Activated T-cell treated with anti-CD3 and anti-CD28 coated beads, Interleukin-2, amount 50 U/mL, for 72 hours (primary cell): ENCODE data around the gene TMEM116. TPM values are rescaled to one million over a fixed set of nuclear protein-coding genes. Genes with fewer than 3 reads are reported as not detected.
A peak's percentile ranks its signal among the peaks of the same experiment; 100 is the strongest.
"Not testable (repeated sequence)": the region's sequence is repeated elsewhere in the genome, so short reads cannot be mapped to it uniquely, and the experiment has no call there.

Source experiments
- ATAC-seq, 2 donors: fragments of 150-1000 bp; cut with Tn5 transposase; replicated peaks in 1 of 2; 2 replicates each; pipeline ENCODE4 v1.10.0; 2021; ENCODE audit warnings: moderate library complexity in 2 of 2, mild to moderate bottlenecking in 1 of 2
- DNase-seq, 2 donors: peaks; one replicate each; pipeline ENCODE4 v3.0.0; 2021 to 2022; ENCODE audit warnings: mixed read lengths in 1 of 2
- H3K27ac Mint-ChIP-seq: one replicate; pipeline ENCODE4 v1.8.0; 2022; ENCODE audit warnings: mild to moderate bottlenecking, moderate library complexity, mixed read lengths
- H3K27me3 Mint-ChIP-seq: one replicate; pipeline ENCODE4 v1.8.0; 2022; ENCODE audit warnings: low read depth, mixed read lengths
- H3K36me3 Mint-ChIP-seq, 2 donors: one replicate each; pipeline ENCODE4 v1.8.0; 2022; ENCODE audit warnings: mixed read lengths in 2 of 2, mild to moderate bottlenecking in 1 of 2; ENCODE audit not compliant: insufficient read depth in 2 of 2
- H3K4me1 Mint-ChIP-seq: one replicate; pipeline ENCODE4 v1.8.0; 2022; ENCODE audit warnings: low read depth, mixed read lengths
- H3K4me3 Mint-ChIP-seq, 2 donors: one replicate each; pipeline ENCODE4 v1.8.0; 2022; ENCODE audit warnings: mild to moderate bottlenecking in 2 of 2, mixed read lengths in 2 of 2, moderate library complexity in 2 of 2
- H3K9me3 Mint-ChIP-seq, 2 donors: one replicate each; pipeline ENCODE4 v1.8.0; 2022; ENCODE audit warnings: mixed read lengths in 2 of 2
- total RNA-seq, 2 donors: library from RNA; stranded (reverse); gene quantifications; one replicate each; pipeline ENCODE4 v1.2.3, GENCODE V29; 2022

TMEM116 gene
- total RNA-seq, 2 donors from 2014 or later: 19.4 to 21.0 TPM

- ATAC-seq (peak in 1 of 2 donors; percentile 28), DNase-seq (no peak)
- Mint-ChIP-seq H3K4me1 (peaks cover 57% of the 10 kb centered on the region), H3K27ac (peak overlapping the region; percentile 8), H3K9me3 (peaks cover 2 to 3% of the 10 kb centered on the region in 2 donors), H3K4me3 (no peak overlapping the region), H3K27me3 (no peaks in the 10 kb centered on the region), H3K36me3 (peaks cover 6 to 29% of the 10 kb centered on the region in 2 donors)
Observed at GRCh38 chr12:112020947-112021457, 8.0 kb upstream of the TMEM116 start.

- no peak for DNase-seq
- H3K27ac Mint-ChIP-seq: peak overlapping the region; percentile 85
- H3K27me3 Mint-ChIP-seq: no peaks in the 10 kb centered on the region
- H3K9me3 Mint-ChIP-seq: peaks cover 3 to 4% of the 10 kb centered on the region in 2 donors
- no peak for ATAC-seq
- peaks cover 66% of the 10 kb centered on the region for H3K4me1 Mint-ChIP-seq
- peaks cover 12 to 30% of the 10 kb centered on the region in 2 donors for H3K36me3 Mint-ChIP-seq
- no peak overlapping the region for H3K4me3 Mint-ChIP-seq
Observed at GRCh38 chr12:112018571-112019237, 5.7 kb upstream of the TMEM116 start.

- Mint-ChIP-seq H3K27me3 (no peaks in the 10 kb centered on the region), H3K4me1 (peaks cover 56% of the 10 kb centered on the region), H3K36me3 (peaks cover 12 to 27% of the 10 kb centered on the region in 2 donors), H3K27ac (peak overlapping the region; percentile 74), H3K9me3 (peaks cover 3 to 4% of the 10 kb centered on the region in 2 donors), H3K4me3 (no peak overlapping the region)
- DNase-seq (no peak), ATAC-seq (no peak)
Observed at GRCh38 chr12:112017041-112017440, 4.1 kb upstream of the TMEM116 start.

GRCh38 chr12:112015938-112016337 is 3.0 kb upstream of the TMEM116 start:
- Mint-ChIP-seq H3K36me3 (peaks cover 13 to 29% of the 10 kb centered on the region in 2 donors), H3K27ac (peak overlapping the region; percentile 74), H3K4me1 (peaks cover 64% of the 10 kb centered on the region), H3K27me3 (no peaks in the 10 kb centered on the region), H3K9me3 (peaks cover 3 to 4% of the 10 kb centered on the region in 2 donors), H3K4me3 (peak overlapping the region; percentile 66 to 81)
- no peak for DNase-seq
- no peak for ATAC-seq

DNA sequence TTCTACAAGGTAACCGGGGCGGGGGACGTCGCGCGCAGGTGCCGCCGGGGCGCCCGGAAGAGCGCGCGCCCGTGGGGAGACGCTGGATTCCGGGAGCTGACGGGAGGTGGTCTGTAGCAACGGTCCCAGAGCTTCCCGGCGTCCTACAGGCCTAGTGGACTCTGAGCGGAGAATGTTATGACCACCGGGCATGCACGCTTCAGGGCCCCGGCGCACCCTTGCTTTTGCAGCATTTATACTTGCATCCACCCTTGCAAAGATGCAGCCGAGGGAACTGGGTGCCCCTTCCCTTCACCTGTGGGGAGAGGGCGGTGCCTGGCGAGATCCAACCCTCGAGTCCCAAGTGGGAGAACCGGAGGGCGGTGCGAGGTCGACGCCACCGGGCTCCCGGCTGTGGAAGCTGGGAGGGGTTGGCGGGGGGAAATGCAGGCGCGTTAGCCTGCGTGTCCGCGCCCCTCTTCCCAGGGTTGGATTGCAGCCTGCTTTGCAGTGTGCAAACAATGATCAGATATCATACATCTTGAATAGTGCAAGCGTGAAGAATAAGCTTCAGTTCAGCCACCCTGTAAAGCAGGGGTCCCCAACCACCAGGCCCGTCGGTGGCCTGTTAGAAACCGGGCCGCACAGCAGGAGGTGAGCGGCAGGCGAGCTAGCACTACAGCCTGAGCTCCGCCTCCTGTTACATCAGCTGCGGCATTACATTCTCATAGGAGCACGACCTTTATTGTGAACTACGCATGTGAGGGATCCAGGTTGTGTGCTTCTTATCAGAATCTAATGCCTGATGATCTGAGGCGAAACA is 837 bp upstream of the TMEM116 start:
- H3K27me3 Mint-ChIP-seq: no peaks in the 10 kb centered on the region
- peak overlapping the region; percentile 76 for H3K27ac Mint-ChIP-seq
- H3K9me3 Mint-ChIP-seq: peaks cover 3 to 4% of the 10 kb centered on the region in 2 donors
- peaks cover 68% of the 10 kb centered on the region for H3K4me1 Mint-ChIP-seq
- peak overlapping the region; percentile 77 to 81 for H3K4me3 Mint-ChIP-seq
- DNase-seq: peak; percentile 77 to 82
- ATAC-seq: peak; percentile 63 to 65
- peaks cover 13 to 29% of the 10 kb centered on the region in 2 donors for H3K36me3 Mint-ChIP-seq

DNA sequence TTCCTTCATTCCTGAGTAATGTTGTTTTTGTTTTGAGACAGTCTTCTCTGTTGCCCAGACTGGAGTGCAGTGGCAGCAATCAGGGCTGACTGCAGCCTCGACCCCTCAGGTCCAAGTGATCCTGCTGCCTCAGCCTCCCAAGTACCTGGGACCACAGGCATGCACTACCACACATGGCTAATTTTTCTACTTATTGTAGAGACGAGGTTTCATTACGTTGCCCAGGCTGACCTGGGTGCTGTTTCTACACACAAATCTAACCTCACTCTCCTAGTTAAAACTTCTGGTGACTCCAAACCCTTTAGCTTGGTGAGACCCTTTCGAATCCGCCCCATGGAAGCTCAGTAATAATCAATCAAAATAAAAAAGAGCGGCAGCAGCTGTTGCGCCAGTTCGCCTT is 1.3 kb downstream of the TMEM116 start:
- Mint-ChIP-seq H3K4me1 (peaks cover 52% of the 10 kb centered on the region), H3K9me3 (peaks cover 3 to 4% of the 10 kb centered on the region in 2 donors), H3K27me3 (no peaks in the 10 kb centered on the region), H3K36me3 (peaks cover 13 to 25% of the 10 kb centered on the region in 2 donors), H3K4me3 (peak overlapping the region; percentile 81 to 98), H3K27ac (peak overlapping the region; percentile 95)
- ATAC-seq (no peak), DNase-seq (no peak)

- Mint-ChIP-seq H3K9me3 (no peaks in the 10 kb centered on the region), H3K4me3 (peak overlapping the region; percentile 81 to 98), H3K4me1 (peaks cover 52% of the 10 kb centered on the region), H3K36me3 (peaks cover 7 to 15% of the 10 kb centered on the region in 2 donors), H3K27ac (peak overlapping the region; percentile 95), H3K27me3 (no peaks in the 10 kb centered on the region)
- DNase-seq (no peak), ATAC-seq (no peak)
Observed at GRCh38 chr12:112010415-112011344, 2.3 kb downstream of the TMEM116 start.

GRCh38 chr12:112009596-112009995 is 3.4 kb downstream of the TMEM116 start:
- H3K27me3 Mint-ChIP-seq, DNase-seq, H3K27ac Mint-ChIP-seq, H3K9me3 Mint-ChIP-seq, ATAC-seq, H3K4me3 Mint-ChIP-seq: not testable (repeated sequence)
- Mint-ChIP-seq H3K4me1 (peaks cover 47% of the 10 kb centered on the region), H3K36me3 (peaks cover 4 to 12% of the 10 kb centered on the region in 2 donors)

DNA sequence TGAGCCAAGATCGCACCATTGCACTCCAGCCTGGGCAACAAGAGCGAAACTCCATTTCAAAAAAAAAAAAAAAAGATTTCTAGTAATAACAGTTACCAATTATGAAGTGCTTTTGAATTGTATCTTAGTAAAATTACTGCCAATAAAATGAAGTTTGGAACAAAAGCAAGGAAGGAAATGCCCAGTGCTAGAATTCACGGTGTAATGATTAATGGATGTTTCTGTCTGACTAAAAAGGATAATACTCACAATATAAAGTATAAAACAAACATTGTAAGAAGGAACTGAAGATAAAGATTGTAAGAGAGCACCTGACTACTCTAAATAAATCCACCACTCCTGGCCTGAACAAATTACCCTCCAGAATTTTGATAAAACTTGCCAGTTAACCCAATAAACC is 4.0 kb downstream of the TMEM116 start:
- Mint-ChIP-seq H3K36me3 (peaks cover 2 to 11% of the 10 kb centered on the region in 2 donors), H3K27ac (no peak overlapping the region), H3K4me1 (peaks cover 43% of the 10 kb centered on the region), H3K4me3 (no peak overlapping the region), H3K27me3 (no peaks in the 10 kb centered on the region), H3K9me3 (no peaks in the 10 kb centered on the region)
- ATAC-seq (no peak), DNase-seq (no peak)

DNA sequence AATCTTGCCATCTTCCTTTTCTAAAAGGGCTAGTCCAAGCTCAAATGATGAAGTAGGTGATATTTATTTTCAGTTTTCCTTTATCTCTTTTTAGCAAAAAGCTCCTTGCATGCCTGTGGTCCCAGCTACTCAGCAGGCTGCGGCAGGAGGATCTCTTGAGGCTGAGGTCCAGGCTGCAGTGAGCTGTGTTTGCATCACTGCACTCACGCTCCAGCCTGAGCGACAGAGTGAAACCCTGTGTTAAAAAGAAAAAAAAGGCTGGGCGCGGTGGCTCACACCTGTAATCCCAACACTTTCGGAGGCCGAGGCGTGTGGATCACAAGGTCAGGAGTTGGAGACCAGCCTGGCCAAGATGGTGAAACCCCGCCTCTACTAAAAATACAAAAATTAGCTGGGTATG is 5.0 kb downstream of the TMEM116 start:
- H3K4me1 Mint-ChIP-seq: peaks cover 45% of the 10 kb centered on the region
- no peak for ATAC-seq

DNA sequence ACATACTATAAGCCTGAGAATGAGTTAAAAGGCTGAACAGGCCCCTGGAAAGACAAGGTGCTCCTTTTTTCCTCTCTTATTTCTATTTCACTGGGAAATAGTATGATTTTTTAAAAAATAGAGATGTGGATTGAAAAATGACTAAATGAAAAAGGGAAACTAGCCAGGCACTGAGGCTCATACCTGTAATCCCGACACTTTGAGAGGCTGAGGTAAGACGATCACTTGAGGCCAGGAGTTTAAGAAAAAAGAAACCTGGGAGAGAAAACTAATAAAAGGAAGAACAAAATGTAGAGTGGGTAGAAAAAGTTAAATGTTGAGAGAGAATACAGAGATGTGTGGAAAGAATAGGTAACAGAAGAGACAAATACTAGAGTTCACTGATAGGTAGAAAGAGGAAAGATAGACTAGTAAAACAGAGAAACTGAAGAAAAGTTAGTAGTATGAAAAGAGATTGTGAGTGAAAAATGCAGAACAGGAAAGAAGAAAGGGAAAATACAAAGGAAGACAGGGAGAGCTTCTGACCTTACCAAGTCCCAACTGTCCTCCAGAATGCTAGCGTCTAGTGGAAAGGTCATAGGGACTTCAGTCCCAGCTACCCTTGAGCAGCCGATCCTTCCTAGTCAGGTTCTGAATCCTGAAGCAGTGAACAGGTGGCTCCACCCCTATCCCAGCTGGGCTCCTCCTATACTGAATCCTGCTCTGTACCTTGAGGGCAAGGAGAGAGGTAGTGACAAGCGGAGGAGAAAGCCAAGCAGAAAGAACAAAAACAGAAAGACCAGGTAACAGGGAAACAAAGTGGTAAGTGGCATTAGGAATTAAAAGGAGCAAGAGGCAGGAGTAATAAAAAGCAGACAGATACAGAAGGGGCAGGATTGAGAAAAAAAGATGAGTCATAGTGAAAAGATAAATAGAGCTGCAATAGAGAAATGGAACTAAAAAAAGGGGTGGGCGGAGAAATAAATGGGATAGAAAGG is 7.3 kb downstream of the TMEM116 start:
- no peaks in the 10 kb centered on the region for H3K27me3 Mint-ChIP-seq
- H3K27ac Mint-ChIP-seq: peak overlapping the region; percentile 81
- no peak for ATAC-seq
- DNase-seq: no peak
- H3K4me3 Mint-ChIP-seq: peak overlapping the region in 1 of 2 donors; percentile 4
- H3K36me3 Mint-ChIP-seq: peaks cover 0 to 6% of the 10 kb centered on the region in 2 donors
- H3K4me1 Mint-ChIP-seq: peaks cover 47% of the 10 kb centered on the region
- no peaks in the 10 kb centered on the region for H3K9me3 Mint-ChIP-seq

More for the DNA sequence above, 5.0 kb downstream of the TMEM116 start:
- Mint-ChIP-seq H3K27ac (no peak overlapping the region), H3K27me3 (no peaks in the 10 kb centered on the region), H3K36me3 (peaks cover 2 to 11% of the 10 kb centered on the region in 2 donors), H3K9me3 (no peaks in the 10 kb centered on the region), H3K4me3 (no peak overlapping the region)
- DNase-seq: no peak
